EL (cell line): ENCODE data around the gene TPST2.
A peak's percentile ranks its signal among the peaks of the same experiment; 100 is the strongest.

Source experiments
- DNase-seq: peaks from one replicate; pipeline ENCODE4 v3.0.0-alpha.2; 2016

Gene TPST2

DNA sequence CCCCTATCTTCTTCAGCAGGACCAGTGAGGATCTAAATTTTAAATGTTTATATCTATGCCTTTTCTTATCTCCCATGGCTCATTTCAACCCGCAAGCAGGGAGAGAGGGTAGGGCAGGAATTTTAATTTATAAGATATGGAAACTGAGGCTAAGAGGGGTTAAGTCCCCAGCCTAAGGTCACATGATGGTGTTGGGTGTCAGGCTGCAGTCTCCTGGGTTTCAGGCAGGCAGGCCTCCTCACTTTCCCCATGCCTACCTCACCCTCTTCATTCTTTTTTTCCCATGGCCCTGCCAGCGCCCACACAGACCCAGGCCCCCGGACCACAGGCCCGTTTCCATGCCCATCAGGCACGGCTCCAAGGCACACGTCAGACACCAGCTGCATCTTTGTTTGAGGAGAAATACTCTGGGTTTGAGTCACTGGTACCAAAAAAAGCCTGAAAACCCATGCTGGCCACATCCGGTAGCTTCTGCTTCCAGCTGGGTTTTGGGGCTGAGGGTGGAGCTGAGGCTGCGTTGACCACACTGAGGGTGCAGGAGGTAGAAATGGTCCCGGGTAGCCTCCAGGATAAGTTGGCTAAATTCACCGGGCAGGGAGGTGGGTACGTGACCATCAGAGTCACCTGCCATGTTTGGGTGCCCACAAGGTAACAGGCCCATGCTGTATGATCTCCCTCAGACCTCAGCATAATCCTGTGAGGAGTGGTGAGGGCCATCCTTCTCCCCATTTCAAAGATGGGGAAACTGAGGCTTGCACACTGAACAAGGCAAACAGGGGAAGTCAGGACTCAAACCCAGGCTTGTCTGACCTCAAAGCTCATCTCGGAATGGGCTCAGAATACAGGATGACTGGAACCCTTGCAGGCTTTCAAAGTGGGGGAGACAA, 20.4 kb upstream of the TPST2 start:
- peak; percentile 97 for DNase-seq

DNA sequence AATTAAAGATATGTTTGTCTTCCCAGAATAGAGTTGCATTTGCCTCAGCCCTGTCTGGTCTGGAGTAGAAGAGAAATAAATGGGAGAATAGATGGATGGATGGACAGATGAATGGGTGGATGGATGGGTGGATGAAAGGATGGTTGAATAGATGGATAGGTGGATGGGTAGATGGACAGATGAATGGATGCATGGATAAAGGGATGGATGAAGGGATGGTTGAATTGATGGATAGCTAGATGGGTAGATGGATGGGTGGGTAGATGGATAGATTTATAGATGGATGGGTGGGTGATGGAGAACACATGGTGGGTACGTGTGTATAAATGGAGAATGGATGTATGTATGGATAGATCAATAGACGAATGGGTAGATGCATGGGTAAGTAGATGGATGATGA, 19.4 kb upstream of the TPST2 start:
- DNase-seq, result no peak

DNA sequence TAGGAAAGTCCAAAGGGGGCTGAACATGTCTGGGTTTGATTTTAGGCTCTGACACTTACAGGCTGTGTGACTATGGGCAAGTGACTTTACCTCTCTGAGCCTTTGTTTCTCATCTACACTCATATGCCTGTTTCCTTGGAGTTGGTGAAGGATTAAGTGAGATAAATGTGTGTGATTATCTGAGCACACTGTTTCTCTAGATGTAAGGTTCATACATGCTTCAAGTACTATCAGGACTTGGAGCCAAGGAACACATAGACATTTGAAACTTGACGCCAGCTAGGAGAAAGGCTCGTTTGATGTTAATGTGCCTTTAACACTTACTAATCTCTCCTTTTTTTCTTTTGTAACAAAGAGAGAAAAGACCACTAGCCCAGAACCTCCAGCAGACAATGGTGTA, 18.2 kb upstream of the TPST2 start:
- no peak for DNase-seq

DNA sequence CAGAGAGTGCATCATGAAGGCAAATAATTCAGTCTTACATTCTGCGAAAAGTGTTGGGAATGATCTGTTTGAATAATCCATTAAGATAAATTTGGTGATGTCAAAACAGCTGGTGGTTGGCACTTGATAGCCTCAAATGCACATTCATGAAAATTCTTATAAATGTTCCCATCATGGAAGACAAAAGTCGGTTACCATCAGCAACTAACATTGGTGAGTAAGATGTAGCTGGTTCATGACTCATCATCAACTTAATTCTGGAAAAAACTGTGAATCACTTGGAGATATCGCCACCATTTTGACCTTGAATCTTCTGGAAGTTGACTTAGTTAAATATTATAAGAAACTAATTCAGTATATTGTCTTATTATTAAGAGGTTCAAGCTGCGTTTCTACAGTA, 16.7 kb upstream of the TPST2 start:
- DNase-seq, result peak; percentile 58

DNA sequence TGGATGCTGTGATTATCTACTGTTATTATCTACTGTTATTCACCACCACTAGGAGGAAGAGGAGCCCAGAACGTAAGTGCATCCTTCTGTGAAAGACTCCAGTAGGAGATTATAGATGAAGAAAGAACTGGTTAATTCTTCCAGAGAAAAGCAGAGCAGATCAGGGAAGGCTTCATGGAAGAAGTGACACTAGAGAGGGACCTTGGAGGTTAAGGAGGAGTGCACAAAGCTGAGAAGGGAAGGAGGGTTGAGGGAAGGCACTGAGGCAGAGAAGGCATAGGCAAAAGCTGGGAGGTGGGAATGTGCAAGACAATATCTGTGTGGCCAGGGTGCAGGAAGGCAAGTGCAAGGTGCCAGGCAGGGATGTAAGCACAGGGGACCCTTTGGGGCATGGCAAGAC, 14.4 kb upstream of the TPST2 start:
- no peak for DNase-seq

DNA sequence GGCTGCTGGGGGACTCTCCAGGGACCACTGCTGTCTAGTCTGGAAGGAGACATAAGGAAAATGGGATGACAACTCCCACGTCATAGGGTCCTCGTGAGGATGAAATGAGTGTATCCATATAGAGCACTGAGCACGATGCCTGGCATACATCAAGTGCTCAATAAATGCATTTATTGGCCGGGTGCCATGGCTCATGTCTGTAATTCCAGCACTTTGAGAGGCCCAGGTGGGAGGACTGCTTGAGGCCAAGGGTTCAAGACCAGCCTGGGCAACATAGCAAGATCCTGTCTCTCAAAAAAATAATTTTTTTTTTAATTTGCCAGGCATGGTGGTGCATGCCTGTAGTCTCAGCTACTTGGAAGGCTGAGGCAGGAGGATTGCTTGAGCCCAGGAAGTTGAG, 12.2 kb upstream of the TPST2 start:
- DNase-seq, result no peak

DNA sequence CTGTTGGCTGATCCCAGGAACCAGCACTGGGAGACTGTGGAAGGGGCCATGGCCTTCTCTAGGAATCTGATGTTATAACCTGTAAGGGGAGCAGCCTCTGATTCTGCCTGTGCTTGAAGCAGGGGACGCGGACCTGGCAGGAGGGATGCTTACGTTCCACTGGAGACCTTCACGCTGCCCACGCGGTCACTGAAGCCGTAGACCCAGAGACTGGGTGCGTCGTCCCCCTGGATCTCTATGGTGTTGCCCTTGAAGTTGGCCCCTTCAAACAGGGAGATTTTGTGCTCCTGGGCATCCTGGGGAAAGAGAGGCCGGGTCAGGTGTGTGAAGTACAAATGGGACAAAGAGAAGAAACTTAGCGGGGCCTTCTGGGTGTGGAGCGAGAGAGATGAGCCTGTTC, 11.8 kb upstream of the TPST2 start:
- DNase-seq, result no peak

DNA sequence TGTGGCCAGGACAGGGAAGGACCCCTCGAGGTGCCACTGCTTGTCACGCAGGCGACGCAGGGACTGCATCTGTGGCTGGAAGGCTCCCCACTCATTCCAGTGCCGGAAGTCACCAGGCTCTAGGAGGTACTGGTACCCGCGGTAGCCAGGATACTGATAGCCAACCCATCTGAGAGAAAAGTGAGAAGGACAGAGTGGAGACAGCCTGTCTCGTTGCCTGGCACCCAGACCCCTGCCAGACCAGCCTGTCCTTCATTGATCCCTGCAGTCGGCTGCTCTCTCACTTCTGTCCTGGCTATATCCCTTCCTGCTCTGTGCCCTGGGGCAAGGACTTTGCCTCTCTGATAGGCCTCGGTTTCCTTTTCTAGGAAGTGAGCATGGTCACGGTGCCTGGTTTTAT, 9.6 kb upstream of the TPST2 start:
- DNase-seq, result no peak

DNA sequence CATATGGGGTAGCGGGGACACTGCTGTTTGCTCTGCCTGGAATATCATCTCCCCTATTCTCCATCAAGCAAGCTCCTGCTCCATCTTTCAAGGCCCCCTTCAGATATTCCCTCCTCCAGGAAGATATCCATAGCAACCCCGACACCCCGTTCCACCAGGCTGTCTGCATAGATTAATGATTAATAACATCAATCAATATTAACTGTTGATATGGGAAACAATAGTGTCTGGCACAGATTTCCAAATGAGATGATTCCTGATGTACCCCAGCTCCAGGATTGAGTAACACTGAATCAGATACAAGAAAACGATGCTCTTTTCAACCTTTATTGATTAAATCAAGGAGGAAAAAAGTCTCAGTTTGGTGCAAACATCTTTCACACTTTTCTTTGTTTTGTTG, 7.5 kb upstream of the TPST2 start:
- DNase-seq, result no peak

DNA sequence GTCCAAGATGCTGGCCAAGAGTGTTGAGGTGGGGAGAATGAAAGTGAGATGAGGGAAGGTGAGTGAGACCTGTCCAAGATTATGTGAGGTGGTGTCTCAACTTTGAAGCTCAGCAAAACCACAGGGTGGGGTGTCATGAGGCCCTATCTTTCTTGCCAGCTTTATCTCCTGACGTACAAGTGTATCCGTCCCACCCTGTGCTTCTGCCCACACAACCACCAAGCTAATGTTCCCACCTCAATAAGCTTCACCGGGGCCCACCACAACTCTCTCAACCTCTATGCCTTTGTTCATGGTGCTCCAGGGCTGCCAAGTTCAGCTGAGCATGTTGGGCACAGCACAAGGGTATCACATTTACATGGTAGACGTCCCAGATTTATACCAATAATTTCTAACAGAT, 7.1 kb upstream of the TPST2 start:
- no peak for DNase-seq

DNA sequence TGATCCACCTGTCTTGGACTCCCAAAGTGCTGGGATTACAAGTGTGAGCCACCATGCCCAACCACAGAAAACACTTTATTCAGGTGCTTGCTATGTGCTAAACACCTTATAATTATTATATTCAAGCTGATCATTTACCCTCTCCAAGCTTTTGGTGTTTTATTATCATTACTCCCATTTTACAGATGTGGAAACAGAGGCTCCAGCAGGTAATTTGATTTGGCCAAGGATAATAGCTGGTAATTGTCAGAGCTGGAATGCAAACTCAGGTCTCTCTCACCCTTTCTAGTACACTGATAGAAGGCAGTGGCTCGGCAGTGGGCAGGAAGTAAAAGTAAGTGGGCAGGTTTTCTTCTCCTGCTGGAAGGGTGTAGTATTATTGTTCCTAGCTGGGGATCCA, 3.8 kb upstream of the TPST2 start:
- no peak for DNase-seq

DNA sequence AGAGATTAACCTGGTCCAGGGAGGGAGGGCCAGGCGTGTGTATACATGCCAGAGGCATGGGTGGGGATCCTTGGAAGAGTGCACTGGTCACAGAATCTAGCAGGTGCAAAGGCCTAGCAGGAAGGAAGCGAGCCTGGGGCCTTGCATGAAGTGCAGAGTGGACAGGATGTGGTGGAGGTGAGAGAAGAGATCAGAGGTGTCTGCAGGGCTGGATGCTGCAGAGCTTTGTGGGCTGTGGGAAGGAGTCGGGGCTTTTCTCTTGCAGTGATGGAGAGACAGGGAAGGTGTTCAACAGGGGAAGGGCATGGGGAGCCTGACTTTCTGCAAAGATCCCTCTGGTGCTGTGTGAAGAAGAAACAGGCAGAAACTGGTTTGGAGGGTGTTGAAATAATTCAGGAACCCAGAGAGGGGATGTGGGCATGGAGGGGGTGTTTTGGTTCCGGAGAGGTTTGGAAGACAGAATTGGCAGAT, 2.5 kb upstream of the TPST2 start:
- no peak for DNase-seq

DNA sequence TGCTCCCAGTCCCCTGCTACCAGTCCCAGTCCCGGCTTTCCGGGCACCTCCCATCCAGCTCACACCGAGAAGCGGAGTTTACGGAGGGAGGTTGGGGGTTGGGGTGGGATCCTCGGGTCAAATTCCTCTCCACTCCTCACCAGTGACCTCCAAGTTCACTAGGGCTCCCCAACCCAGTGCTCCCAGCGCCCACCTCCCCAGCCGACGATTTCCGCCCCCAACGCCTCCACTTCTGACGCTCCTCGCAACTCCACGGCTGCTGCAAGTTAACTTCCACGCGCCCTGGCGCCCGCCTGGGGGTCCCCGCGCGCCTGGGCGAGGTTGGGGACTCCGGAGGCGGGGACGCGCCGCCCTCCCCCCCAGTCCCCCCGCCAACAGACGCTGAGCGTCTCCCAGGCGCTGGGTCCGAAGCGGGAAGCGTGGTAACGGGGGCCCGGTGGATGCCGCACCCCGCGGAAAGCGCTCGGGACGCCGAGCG, 526 bp downstream of the TPST2 start:
- peak; percentile 52 for DNase-seq

DNA sequence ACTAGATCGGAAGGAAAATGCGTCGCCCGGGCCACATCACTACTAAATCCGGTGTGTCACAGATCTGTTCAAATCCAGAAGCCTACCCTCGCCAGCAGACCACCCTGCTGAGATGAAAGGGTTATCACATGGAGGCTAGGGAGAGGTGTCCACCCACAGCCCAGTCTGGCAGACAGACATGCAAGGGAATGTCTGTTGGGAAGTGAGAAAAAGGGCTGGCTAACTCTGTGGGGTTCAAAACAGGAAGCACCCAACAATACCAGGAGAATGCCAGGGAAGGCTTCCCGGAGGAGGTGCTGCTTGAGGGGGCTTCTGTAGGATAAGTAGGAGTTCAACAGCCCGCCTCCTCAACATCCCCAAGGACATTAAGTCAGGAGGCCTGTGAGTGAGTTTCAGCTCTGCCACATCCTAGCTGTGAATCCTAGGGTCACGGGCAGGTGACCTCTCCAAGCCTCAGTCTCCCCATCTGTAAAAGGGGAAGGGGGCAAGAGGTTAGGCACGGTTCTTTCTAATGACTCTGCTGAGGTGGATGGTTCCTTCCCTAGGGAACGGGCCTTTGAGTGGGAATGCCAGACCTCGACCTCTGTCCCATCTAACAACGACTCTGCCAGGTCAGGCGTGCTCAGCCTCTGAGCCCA, 1.1 kb downstream of the TPST2 start:
- no peak for DNase-seq

DNA sequence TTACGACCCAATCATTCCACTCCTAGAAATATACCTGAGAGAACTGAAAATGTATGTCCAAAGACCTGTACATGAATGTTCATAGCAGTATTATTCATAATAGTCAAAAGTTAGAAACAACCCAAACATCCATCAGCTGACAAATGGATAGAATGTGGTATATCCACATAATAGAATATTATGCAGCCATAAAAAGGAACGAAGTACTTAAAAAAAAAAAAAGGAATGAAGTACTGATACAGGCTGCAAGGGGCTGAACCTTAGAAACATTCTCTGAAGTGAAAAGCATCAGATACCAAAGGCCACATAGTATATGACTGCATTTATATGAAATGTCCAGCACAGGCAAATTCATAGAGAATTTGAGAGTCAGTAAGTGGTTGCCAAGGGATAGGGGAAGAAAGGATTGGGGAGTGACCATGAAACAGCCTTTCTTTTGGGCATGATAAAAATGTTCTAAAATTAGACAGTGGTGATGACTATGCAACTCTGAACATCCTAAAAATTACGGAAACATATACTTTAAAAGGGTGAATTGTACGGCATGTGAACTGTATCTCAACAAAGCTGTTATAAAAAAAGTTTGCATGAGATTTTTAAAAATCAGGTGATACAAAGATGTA, 1.8 kb downstream of the TPST2 start:
- peak; percentile 17 for DNase-seq

DNA sequence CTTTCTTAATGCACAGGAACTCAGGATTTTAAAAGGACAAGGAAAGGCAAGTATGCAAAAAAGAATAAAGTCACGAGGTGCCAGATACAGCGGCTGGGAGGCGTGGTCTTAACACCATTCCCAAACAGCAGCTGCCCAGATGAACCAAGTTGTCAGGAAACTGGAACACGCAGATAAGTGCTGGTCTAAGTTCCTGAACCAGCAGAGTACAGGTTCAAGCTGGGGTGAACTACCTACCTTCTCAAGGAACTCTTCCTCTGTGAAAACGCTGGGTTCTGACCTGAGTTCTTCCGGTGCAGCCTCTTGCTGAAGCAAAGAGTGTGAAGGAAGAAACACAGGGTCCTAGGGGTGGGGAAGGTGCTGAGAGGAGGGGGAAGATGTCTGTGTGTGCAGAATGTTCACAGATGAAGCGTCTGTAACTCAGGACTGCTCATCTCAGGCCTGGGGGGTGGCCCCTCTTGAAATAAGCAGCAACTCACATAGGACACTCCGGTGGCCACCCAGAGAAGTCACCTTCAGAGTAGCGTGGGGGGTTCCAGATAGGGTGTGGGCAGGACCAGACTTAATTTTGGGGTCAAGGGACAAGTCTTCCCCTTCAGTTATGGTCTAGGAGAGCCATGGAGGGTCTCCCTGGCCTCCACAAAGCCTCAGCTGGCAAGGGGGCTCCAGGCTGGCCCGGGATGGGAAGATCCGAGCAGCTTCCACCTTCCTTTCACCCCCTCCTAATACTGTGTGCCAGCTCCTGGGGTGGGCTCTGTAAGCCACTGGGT, 3.2 kb downstream of the TPST2 start:
- no peak for DNase-seq

DNA sequence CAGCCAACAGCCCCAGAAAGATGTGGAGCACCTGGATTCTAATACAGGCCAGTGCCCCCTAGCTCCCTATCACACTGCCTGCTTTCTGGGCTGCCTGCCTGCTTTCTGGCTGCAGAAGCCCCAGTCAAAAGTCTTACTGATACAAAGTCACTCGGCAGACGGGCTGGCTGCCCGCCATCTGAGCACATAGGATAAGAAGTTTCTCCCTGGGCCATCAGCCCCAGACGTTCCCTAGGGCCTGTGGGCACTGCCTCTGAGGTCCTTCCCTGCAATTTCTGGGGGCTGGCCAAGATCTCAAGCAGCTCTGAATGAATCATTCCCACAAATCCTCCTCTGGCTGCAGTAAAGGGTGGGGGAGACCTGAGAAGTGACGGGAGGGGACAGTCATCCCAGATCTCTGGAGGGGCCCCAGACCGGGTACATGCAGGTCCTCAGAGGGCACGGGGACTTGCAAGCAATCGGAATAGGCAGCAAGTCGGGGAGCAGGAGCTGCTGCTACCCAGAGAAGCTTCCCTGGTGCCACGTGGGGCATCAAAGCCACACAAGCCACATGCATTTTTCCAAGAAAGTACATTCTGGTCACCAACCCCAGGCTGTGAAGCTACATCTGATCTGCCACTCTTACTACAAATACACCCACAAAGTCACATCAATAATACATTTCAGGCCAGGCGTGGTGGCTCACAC, 4.7 kb downstream of the TPST2 start:
- DNase-seq, result peak; percentile 98

DNA sequence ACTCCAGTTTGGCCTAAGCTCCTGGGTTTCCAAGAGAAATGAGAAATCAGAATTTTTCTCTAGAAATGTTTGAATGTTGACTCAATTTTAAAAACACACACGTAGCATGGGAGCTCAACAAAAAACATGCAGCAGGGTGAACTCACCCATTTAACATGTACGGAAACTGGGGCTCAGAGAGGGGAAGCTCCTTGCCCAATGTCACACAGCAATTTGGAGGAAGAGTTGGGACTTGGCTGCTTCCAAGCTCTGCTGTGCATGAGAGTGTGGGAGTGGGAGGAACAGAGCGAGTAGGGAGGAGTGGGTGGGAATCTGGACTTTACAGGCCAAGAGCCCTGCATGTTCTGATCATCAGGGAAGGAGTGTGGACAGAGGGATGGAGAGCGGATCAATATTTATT, 5.9 kb downstream of the TPST2 start:
- no peak for DNase-seq

DNA sequence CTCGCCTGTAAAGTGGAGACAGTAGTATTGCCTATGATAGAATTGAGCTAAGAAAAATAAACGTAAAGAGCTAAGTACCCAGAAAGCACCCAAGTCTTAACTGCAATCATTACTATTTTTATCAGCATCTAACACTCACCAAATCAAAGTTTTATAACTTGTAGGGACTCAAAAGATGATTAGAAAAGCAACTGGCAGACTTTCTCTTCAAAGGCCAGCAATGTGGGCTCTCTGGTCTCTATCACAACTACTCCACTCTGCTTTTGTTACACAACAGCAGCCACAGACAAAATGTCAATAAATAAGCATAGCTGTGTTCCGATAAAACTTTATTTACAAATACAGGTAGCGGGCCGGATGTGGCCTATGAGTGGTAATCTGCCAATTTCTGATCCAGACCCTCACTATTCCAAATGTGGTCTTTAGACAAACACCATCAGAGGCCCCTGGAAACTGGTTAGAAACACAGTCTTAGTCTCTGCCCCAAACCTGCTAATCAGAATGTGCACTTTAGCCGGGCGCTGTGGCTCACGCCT, 8.2 kb downstream of the TPST2 start:
- DNase-seq, result no peak

DNA sequence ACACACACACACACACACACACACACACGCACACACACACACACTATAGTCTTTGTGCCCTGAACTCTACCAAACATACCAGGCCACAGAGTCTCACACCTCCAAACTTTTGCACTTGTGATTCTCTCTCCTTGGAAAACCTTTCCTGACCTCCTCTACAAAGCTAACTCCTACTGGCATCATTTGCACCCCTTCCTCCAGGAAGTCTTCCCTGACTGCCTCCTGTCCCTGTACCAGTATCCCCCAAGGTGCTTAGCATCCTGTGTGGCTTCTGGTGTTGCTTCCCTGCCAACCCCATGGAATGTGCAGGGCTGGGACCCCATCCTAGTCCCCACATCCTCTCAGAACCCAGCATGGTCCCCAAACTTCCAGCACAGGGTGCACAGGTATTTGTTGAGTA, 8.9 kb downstream of the TPST2 start:
- DNase-seq, result no peak

DNA sequence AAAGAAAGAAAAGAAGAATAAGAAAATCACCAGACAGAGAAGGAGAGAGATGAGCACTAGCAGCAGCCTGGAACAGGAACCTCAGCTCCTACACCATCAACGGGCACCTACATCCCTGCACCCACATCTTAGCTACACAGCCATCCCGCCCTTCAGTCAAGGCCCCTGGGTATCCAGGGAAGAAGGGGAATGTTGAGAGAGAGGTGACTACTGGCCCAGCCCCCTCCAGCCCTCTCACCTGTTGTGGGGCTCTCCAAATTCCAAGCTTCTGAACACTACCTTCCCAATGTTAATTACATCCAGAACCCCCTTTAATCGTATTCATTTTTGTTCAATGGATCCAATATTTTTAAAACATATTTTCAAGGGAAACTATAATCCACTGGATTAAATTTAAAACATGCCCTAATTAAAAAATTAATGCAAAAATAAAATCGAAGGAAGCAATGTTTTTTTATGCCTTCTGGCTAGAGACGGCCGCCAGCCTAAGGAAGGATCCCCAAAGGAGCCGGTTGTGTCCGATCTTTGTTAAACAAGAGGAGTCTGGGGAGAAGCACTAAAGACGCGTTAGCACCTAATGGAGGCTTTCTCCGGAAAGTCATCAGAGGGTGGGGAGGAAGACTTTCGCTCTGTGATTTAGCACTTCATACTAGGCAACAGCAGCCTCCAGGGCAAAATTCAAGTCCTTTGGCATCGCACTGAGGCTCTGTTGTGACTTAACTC, 9.5 kb downstream of the TPST2 start:
- no peak for DNase-seq
